Measurements from ENCODE around the gene PCDHB7.
"Not testable (repeated sequence)": the region's sequence is repeated elsewhere in the genome, so short reads cannot be mapped to it uniquely, and the experiment has no call there.

PCDHB7 gene

GRCh38 chr5:141223112-141223783, 50.8 kb downstream of the PCDHB7 start, which contains the start of gene PCDHB14:
Gene PCDHB14, plus strand, starts transcription at chr5:141223343. Its CDS starts 163 bp downstream, at chr5:141223506.
- ChIA-PET CTCF (interaction anchor here (0.9 to 1.6 kb wide), 6 partner anchors 23 to 341 kb away, joined by 3 to 8 read pairs (median 3); partner anchors contain the start of genes PCDHB11, PCDHGA10 and PCDHGB1), POLR2A (no interaction called here)
- TF ChIP-seq CTCF (IDR thresholded peaks at IDR 0.05; ENCODE audit: control extremely low read depth, extremely low read depth, low read depth, missing control alignments): no peak
- DNase-seq (ENCODE audit: extremely low spot score): no peak

- POLR2A ChIA-PET; CTCF ChIA-PET; DNase-seq (ENCODE audit: extremely low spot score): not testable (repeated sequence)
These were observed 52.4 kb downstream of the PCDHB7 start for GRCh38 chr5:141224844-141225243.

GRCh38 chr5:141225421-141225820, 53.0 kb downstream of the PCDHB7 start:
- POLR2A ChIA-PET; DNase-seq (ENCODE audit: extremely low spot score): not testable (repeated sequence)
- CTCF ChIA-PET: interaction anchor here (1.5 kb wide), 1 partner anchor 95 kb away, joined by 3 read pairs; no protein-coding TSS in a partner anchor

Data from GM10248 (cell line).